Measurements from ENCODE around the gene CARD11. TPM values are rescaled to one million over a fixed set of nuclear protein-coding genes. Genes with fewer than 3 reads are reported as not detected.

The CARD11 gene
- under 1 TPM; 0.77 to 0.99 TPM for total RNA-seq
- 1 to 10 TPM; 1.2 TPM for polyA plus RNA-seq (ENCODE audit: insufficient read length in 2 of 2)
- long read RNA-seq, donor 1, result 0 reads
- long read RNA-seq, donor 2, result 0 reads
- long read RNA-seq, donor 3, result 0 reads
- long read RNA-seq, donor 4, result 0 reads

GRCh38 chr7:3043544-3044371 is at the start of gene CARD11:
CARD11 (minus strand) TSS chr7:3043867; CDS start chr7:2958506, 85,361 bp downstream.
- Histone ChIP-seq H3K27ac (ENCODE audit: low read depth, low read length) (no peak within 1 kb of the TSS), H3K27me3 (ENCODE audit: control insufficient read depth, insufficient read depth, low read length) (peaks cover 10% of the 10 kb centered on the region), H3K9me3 (ENCODE audit: control insufficient read depth, insufficient read depth, low read length) (no peaks in the 10 kb centered on the region), H3K36me3 (ENCODE audit: control insufficient read depth, insufficient read depth, low read length) (no peaks in the 10 kb centered on the region), H3K4me1 (ENCODE audit: control insufficient read depth, insufficient read depth, low read length) (no peaks in the 10 kb centered on the region), H3K4me3 (ENCODE audit: low read depth, low read length) (no peak within 1 kb of the TSS)
- no peak for DNase-seq (ENCODE audit: low read depth in 4 of 6, low spot score in 6 of 6)
- WGBS (ENCODE audit: insufficient coverage), result 14% methylated on average over 30 of the region's 45 CpGs

- Histone ChIP-seq H3K36me3 (ENCODE audit: control insufficient read depth, insufficient read depth, low read length) (no peaks in the 10 kb centered on the region), H3K27me3 (ENCODE audit: control insufficient read depth, insufficient read depth, low read length) (no peaks in the 10 kb centered on the region), H3K4me3 (ENCODE audit: low read depth, low read length) (no peak overlapping the region), H3K27ac (ENCODE audit: low read depth, low read length) (no peak overlapping the region), H3K4me1 (ENCODE audit: control insufficient read depth, insufficient read depth, low read length) (no peaks in the 10 kb centered on the region), H3K9me3 (ENCODE audit: control insufficient read depth, insufficient read depth, low read length) (no peaks in the 10 kb centered on the region)
- 85% methylated on average over 3 of the region's 6 CpGs for WGBS (ENCODE audit: insufficient coverage)
- DNase-seq (ENCODE audit: low read depth in 4 of 6, low spot score in 6 of 6), result no peak
Measured at GRCh38 chr7:3092468-3092867, 48.8 kb upstream of the CARD11 start.

GRCh38 chr7:3091631-3092030 is 48.0 kb upstream of the CARD11 start:
- DNase-seq (ENCODE audit: low read depth in 4 of 6, low spot score in 6 of 6), result no peak
- H3K4me3 ChIP-seq (ENCODE audit: low read depth, low read length), result no peak overlapping the region
- H3K4me1 ChIP-seq (ENCODE audit: control insufficient read depth, insufficient read depth, low read length), result no peaks in the 10 kb centered on the region
- no peak overlapping the region for H3K27ac ChIP-seq (ENCODE audit: low read depth, low read length)
- H3K36me3 ChIP-seq (ENCODE audit: control insufficient read depth, insufficient read depth, low read length), result no peaks in the 10 kb centered on the region
- no peaks in the 10 kb centered on the region for H3K9me3 ChIP-seq (ENCODE audit: control insufficient read depth, insufficient read depth, low read length)
- WGBS (ENCODE audit: insufficient coverage), result 100% methylated on average over 1 of the region's 8 CpGs
- no peaks in the 10 kb centered on the region for H3K27me3 ChIP-seq (ENCODE audit: control insufficient read depth, insufficient read depth, low read length)

- Histone ChIP-seq H3K4me1 (ENCODE audit: control insufficient read depth, insufficient read depth, low read length) (no peaks in the 10 kb centered on the region), H3K9me3 (ENCODE audit: control insufficient read depth, insufficient read depth, low read length) (no peaks in the 10 kb centered on the region), H3K27me3 (ENCODE audit: control insufficient read depth, insufficient read depth, low read length) (no peaks in the 10 kb centered on the region), H3K4me3 (ENCODE audit: low read depth, low read length) (no peak overlapping the region), H3K27ac (ENCODE audit: low read depth, low read length) (no peak overlapping the region), H3K36me3 (ENCODE audit: control insufficient read depth, insufficient read depth, low read length) (no peaks in the 10 kb centered on the region)
- WGBS (ENCODE audit: insufficient coverage), result 47% methylated on average over 11 of the region's 11 CpGs
- DNase-seq (ENCODE audit: low read depth in 4 of 6, low spot score in 6 of 6), result peak in 1 of 6 donors; percentile 38
Measured at GRCh38 chr7:3089493-3089892, 45.8 kb upstream of the CARD11 start.

- no peak overlapping the region for H3K4me3 ChIP-seq (ENCODE audit: low read depth, low read length)
- no peak overlapping the region for H3K27ac ChIP-seq (ENCODE audit: low read depth, low read length)
- WGBS (ENCODE audit: insufficient coverage), result 28% methylated on average over 3 of the region's 7 CpGs
- H3K4me1 ChIP-seq (ENCODE audit: control insufficient read depth, insufficient read depth, low read length), result peaks cover 4% of the 10 kb centered on the region
- no peaks in the 10 kb centered on the region for H3K36me3 ChIP-seq (ENCODE audit: control insufficient read depth, insufficient read depth, low read length)
- peak in 1 of 6 donors; percentile 8 for DNase-seq (ENCODE audit: low read depth in 4 of 6, low spot score in 6 of 6)
- H3K27me3 ChIP-seq (ENCODE audit: control insufficient read depth, insufficient read depth, low read length), result no peaks in the 10 kb centered on the region
- H3K9me3 ChIP-seq (ENCODE audit: control insufficient read depth, insufficient read depth, low read length), result no peaks in the 10 kb centered on the region
Measured at GRCh38 chr7:3087243-3087755, 43.6 kb upstream of the CARD11 start.

GRCh38 chr7:3083350-3083749 is 39.7 kb upstream of the CARD11 start:
- WGBS (ENCODE audit: insufficient coverage), result 69% methylated on average over 4 of the region's 4 CpGs
- no peak overlapping the region for H3K4me3 ChIP-seq (ENCODE audit: low read depth, low read length)
- H3K27ac ChIP-seq (ENCODE audit: low read depth, low read length), result no peak overlapping the region
- DNase-seq (ENCODE audit: low read depth in 4 of 6, low spot score in 6 of 6), result no peak
- H3K4me1 ChIP-seq (ENCODE audit: control insufficient read depth, insufficient read depth, low read length), result peaks cover 4% of the 10 kb centered on the region
- no peaks in the 10 kb centered on the region for H3K27me3 ChIP-seq (ENCODE audit: control insufficient read depth, insufficient read depth, low read length)
- H3K9me3 ChIP-seq (ENCODE audit: control insufficient read depth, insufficient read depth, low read length), result no peaks in the 10 kb centered on the region
- H3K36me3 ChIP-seq (ENCODE audit: control insufficient read depth, insufficient read depth, low read length), result no peaks in the 10 kb centered on the region

- 84% methylated on average over 4 of the region's 9 CpGs for WGBS (ENCODE audit: insufficient coverage)
- Histone ChIP-seq H3K4me1 (ENCODE audit: control insufficient read depth, insufficient read depth, low read length) (peaks cover 4% of the 10 kb centered on the region), H3K36me3 (ENCODE audit: control insufficient read depth, insufficient read depth, low read length) (no peaks in the 10 kb centered on the region), H3K4me3 (ENCODE audit: low read depth, low read length) (no peak overlapping the region), H3K9me3 (ENCODE audit: control insufficient read depth, insufficient read depth, low read length) (no peaks in the 10 kb centered on the region), H3K27me3 (ENCODE audit: control insufficient read depth, insufficient read depth, low read length) (no peaks in the 10 kb centered on the region), H3K27ac (ENCODE audit: low read depth, low read length) (no peak overlapping the region)
- no peak for DNase-seq (ENCODE audit: low read depth in 4 of 6, low spot score in 6 of 6)
Measured at GRCh38 chr7:3082831-3083230, 39.2 kb upstream of the CARD11 start.

GRCh38 chr7:3082386-3082785 is 38.7 kb upstream of the CARD11 start:
- no peaks in the 10 kb centered on the region for H3K36me3 ChIP-seq (ENCODE audit: control insufficient read depth, insufficient read depth, low read length)
- no peak overlapping the region for H3K27ac ChIP-seq (ENCODE audit: low read depth, low read length)
- H3K4me3 ChIP-seq (ENCODE audit: low read depth, low read length), result no peak overlapping the region
- no peak for DNase-seq (ENCODE audit: low read depth in 4 of 6, low spot score in 6 of 6)
- no peaks in the 10 kb centered on the region for H3K27me3 ChIP-seq (ENCODE audit: control insufficient read depth, insufficient read depth, low read length)
- no peaks in the 10 kb centered on the region for H3K9me3 ChIP-seq (ENCODE audit: control insufficient read depth, insufficient read depth, low read length)
- 89% methylated on average over 6 of the region's 6 CpGs for WGBS (ENCODE audit: insufficient coverage)
- H3K4me1 ChIP-seq (ENCODE audit: control insufficient read depth, insufficient read depth, low read length), result peaks cover 4% of the 10 kb centered on the region

GRCh38 chr7:3080106-3080505 is 36.4 kb upstream of the CARD11 start:
- H3K4me1 ChIP-seq (ENCODE audit: control insufficient read depth, insufficient read depth, low read length), result peaks cover 4% of the 10 kb centered on the region
- H3K4me3 ChIP-seq (ENCODE audit: low read depth, low read length), result no peak overlapping the region
- 67% methylated on average over 5 of the region's 5 CpGs for WGBS (ENCODE audit: insufficient coverage)
- no peaks in the 10 kb centered on the region for H3K36me3 ChIP-seq (ENCODE audit: control insufficient read depth, insufficient read depth, low read length)
- H3K27ac ChIP-seq (ENCODE audit: low read depth, low read length), result no peak overlapping the region
- H3K27me3 ChIP-seq (ENCODE audit: control insufficient read depth, insufficient read depth, low read length), result no peaks in the 10 kb centered on the region
- peak in 1 of 6 donors; percentile 39 for DNase-seq (ENCODE audit: low read depth in 4 of 6, low spot score in 6 of 6)
- no peaks in the 10 kb centered on the region for H3K9me3 ChIP-seq (ENCODE audit: control insufficient read depth, insufficient read depth, low read length)

GRCh38 chr7:3078514-3078913 is 34.8 kb upstream of the CARD11 start:
- WGBS (ENCODE audit: insufficient coverage), result 79% methylated on average over 7 of the region's 7 CpGs
- H3K36me3 ChIP-seq (ENCODE audit: control insufficient read depth, insufficient read depth, low read length), result no peaks in the 10 kb centered on the region
- no peaks in the 10 kb centered on the region for H3K9me3 ChIP-seq (ENCODE audit: control insufficient read depth, insufficient read depth, low read length)
- no peak overlapping the region for H3K27ac ChIP-seq (ENCODE audit: low read depth, low read length)
- peak in 1 of 6 donors; percentile 30 for DNase-seq (ENCODE audit: low read depth in 4 of 6, low spot score in 6 of 6)
- H3K4me3 ChIP-seq (ENCODE audit: low read depth, low read length), result no peak overlapping the region
- H3K4me1 ChIP-seq (ENCODE audit: control insufficient read depth, insufficient read depth, low read length), result peaks cover under 1% of the 10 kb centered on the region
- no peaks in the 10 kb centered on the region for H3K27me3 ChIP-seq (ENCODE audit: control insufficient read depth, insufficient read depth, low read length)
